ENCODE data around the gene FBN2.

GRCh38 chr5:128366147-128366546, 171.9 kb downstream of the FBN2 start:
- TF ChIP-seq CTCF (IDR thresholded peaks at IDR 0.05) (no peak), POLR2A (IDR thresholded peaks at IDR 0.05) (no peak)

All from lower leg skin (tissue), 3 donors.